HG03354 (cell line): ENCODE results near the gene TFRC.
"Not testable (repeated sequence)": the region's sequence is repeated elsewhere in the genome, so short reads cannot be mapped to it uniquely, and the experiment has no call there.

Experiments
- ATAC-seq: cut with Tn5 transposase; IDR thresholded peaks from one replicate; pipeline ENCODE4 v1.9.1; 2021; ENCODE audit warnings: mild to moderate bottlenecking; ENCODE audit not compliant: unreplicated experiment, poor library complexity, severe bottlenecking

The TFRC gene

DNA sequence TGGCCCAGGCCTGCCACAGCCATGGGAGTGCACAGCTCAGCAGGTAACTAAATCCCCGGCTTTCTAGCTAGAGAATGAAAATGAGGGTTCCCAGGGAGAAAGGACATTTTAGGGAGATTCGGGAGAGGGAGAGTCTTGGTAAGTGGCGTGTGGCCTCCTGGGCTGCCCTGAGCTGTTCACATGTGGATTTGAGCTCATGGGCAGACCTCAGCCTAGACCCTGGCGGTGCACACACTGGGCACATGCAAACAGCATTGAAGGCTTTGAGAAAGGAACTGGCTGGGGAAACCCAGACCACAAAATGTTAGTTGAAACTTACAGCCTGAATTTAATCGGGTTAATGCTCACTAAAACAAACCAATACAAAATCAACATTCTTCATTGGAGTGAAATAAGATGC is 72.4 kb downstream of the TFRC start:
- no peak for ATAC-seq

DNA sequence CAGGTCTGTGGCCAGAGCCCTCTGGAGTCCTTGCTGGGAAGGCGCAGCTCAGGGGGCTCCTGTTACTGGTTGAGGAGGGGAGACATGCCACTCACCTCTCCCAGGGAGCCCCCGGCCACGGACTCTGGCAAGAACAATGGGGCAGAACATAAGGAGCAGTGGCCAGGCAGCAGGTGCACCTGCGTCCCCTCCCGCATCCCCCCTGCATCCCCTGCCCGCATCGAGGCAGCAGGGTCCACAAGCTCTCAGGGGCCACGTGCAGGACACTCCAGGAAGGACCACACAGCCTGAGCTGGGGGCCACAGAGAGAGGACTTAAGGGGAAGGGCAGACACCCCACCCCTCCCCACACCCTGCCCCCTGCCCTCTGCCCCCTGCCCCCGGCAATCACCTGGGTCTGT is 73.0 kb downstream of the TFRC start:
- no peak for ATAC-seq

DNA sequence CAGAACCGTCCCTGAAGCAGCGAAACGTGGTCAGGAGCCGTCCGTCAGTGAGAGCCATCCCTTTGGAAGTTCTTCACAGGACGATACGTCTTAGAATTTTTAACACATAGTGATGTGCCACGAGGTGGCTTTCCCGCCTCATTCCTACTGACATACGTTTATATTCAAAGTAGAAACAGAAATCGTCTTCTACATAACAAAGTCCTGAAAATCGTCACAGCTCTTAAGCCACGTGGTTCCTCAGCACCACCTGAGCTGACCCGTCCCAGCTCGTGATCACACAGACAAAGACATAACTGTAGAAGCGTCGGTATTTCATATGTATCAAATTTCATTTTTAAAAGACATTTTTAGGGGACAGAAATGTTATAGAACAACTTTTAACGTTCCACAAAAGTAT is 73.5 kb downstream of the TFRC start:
- no peak for ATAC-seq

DNA sequence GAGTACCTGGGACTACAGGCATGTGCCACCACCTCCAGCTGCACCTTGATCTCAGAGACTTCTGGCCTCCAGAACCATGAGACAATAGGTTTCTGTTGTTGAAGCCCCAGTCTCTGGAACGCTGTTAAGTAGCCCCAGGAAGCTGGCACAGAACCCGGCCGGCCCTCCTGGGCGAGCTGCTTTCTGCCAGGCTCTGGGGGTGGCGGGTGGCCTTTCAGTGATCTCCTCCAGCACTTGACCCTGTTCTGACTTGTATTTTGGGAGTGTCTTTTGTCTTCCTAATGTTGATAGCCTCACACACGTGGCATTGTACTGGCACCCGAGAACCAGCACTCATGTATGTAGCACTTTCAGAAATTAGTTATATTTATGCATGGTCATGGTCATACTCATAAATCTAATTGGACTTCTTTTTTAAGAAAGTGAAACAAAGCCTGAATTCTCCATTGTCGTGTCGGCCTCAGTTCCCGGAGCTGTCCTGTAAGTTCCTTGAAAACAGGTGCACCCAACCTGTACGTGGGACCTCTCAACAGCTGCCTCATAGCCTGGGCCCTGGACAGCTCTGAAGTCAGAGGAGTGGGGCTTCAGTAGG is 74.0 kb downstream of the TFRC start:
- ATAC-seq: no peak

DNA sequence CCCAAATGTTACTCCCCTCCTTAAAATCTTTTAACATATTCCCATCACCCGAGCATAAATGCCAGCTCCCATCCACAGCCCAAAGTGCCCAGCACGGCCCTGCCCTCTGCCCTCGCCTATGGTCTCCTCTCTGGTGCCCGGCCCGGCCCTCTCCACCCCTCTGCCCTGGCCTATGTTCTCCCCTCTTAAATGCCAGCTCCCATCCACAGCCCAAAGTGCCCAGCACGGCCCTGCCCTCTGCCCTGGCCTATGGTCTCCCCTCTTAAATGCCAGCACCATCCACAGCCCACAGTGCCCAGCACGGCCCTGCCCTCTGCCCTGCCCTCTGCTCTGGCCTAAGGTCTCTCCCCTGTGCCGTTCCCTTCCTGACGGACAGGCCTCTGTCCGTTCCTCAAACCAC is 76.6 kb downstream of the TFRC start:
- ATAC-seq: not testable (repeated sequence)

DNA sequence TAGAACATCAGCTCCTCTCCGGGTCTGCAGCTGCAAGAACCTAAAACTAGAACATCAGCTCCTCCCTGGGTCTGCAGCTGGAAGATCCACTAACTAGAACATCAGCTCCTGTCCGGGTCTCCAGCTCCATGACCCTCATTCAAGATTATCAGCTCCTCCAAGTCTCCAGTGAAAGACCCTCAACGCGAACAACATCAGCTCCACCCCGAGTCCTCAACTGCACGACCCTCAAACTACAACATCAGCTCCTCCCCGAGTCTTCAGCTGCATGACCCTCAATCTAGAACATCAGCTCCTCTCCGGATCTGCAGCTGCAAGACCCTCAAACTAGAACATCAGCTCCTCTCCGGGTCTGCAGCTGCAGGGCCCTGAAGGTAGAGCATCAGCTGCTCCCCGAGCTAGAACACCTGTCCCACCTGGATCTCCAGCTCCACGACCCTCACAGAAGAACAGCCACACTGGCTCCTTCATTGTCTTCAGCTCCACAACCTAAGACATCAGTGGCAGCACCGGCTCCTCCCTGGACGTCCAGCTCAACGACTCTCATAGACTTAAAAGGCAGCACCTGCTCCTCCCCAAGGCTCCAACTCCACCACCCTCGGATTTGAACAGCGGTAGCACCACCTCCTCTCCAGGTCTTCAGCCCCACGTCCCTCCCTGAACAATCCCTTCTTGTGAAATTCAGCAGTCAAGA is 77.4 kb downstream of the TFRC start:
- not testable (repeated sequence) for ATAC-seq

DNA sequence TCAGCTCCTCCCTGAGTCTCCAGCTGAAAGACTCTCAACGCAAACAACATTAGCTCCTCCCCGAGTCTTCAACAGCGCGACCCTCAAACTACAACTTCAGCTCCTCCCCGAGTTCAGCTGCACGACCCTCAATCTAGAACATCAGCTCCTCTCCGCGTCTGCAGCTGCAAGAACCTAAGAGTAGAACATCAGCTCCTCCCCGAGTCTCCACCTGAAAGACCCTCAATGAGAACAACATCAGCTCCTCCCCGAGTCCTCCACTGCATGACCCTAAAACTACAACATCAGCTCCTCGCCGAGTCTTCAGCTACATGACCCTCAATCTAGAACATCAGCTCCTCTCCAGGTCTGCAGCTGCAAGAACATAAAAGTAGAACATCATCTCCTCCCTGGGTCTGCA is 78.3 kb downstream of the TFRC start:
- no peak for ATAC-seq

DNA sequence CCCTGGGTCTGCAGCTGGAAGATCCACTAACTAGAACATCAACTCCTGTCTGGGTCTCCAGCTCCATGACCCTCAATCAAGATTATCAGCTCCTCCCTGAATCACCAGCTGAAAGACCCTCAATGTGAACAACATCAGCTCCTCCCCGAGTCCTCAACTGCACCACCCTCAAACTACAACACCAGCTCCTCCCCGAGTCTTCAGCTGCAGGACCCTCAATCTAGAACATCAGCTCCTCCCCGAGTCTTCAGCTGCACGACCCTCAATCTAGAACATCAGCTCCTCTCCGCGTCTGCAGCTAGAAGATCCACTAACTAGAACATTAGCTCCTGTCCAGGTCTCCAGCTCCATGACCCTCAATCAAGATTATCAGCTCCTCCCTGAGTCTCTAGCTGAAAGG is 79.2 kb downstream of the TFRC start:
- not testable (repeated sequence) for ATAC-seq

DNA sequence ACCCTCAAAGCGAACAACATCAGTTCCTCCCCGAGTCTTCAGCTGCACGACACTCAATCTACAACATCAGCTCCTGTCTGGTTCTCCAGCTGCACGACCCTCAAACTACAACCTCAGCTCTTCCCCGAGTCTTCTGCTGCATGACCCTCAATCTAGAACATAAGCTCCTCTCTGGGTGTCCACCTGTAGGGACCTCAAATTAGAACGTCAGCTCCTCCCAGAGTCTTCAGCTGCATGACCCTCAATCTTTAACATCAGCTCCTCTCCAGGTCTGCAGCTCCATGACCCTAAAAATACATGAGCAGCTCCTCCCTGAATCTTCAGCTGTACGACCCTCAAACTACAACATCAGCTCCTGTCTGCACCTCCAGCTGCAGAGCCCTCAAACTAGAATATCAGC is 80.7 kb downstream of the TFRC start:
- ATAC-seq: not testable (repeated sequence)

DNA sequence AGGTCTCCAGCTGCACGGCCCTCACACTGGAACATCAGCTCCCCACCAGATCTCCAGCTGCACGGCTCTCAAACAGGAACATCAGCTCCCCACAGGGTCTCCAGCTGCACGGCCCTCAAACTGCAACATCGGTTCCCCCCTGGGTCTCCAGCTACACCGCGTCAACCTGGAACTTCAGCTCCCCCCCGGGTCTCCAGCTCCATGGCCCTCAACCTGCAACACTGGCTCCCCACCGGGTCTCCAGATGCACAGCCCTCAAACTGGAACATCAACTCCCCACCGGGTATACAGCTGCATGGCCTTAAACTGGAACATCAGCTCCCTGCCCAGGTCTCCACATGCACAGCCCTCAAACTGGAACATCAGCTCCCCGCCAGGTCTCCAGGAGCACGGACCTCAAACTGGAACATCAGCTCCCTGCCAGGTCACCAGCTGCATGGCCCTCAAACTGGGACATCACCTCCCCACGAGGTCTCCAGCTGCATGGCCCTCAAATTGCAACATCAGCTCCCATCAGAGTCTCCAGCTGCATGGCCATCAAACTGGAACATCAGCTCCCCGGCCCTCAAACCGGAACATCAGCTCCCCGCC is 81.4 kb downstream of the TFRC start:
- ATAC-seq: not testable (repeated sequence)

DNA sequence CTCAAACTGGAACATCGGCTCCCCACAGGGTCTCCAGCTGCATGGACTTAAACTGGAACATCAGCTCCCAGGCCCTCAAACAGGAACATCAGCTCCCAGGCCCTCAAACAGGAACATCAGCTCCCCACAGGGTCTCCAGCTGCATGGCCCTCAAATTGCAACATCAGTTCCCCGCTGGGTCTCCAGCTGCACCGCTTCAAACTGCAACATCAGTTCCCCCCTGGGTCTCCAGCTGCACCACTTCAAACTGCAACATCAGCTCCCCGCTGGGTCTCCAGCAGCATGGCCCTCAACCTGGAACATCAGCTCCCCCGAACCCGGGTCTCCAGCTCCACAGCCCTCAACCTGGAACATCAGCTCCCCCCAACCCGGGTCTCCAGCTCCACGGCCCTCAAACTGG is 82.0 kb downstream of the TFRC start:
- ATAC-seq: no peak
